Astrocyte (in vitro differentiated cells and primary cell): ENCODE results near the gene PLCH2.

ENCODE experiments used
- EZH2 ChIP-seq: IDR thresholded peaks from 2 replicates; pipeline ENCODE4 v1.6.1; 2012; ENCODE audit warnings: mild to moderate bottlenecking, low read length, inconsistent platforms; ENCODE audit not compliant: insufficient read depth
- TF ChIP-seq, protein P1 (sequence below): IDR thresholded peaks from 2 replicates; pipeline ENCODE4 v1.5.1; 2011; ENCODE audit warnings: low read depth, mild to moderate bottlenecking, inconsistent platforms, low read length, moderate library complexity; ENCODE audit not compliant: insufficient read depth

DNA sequence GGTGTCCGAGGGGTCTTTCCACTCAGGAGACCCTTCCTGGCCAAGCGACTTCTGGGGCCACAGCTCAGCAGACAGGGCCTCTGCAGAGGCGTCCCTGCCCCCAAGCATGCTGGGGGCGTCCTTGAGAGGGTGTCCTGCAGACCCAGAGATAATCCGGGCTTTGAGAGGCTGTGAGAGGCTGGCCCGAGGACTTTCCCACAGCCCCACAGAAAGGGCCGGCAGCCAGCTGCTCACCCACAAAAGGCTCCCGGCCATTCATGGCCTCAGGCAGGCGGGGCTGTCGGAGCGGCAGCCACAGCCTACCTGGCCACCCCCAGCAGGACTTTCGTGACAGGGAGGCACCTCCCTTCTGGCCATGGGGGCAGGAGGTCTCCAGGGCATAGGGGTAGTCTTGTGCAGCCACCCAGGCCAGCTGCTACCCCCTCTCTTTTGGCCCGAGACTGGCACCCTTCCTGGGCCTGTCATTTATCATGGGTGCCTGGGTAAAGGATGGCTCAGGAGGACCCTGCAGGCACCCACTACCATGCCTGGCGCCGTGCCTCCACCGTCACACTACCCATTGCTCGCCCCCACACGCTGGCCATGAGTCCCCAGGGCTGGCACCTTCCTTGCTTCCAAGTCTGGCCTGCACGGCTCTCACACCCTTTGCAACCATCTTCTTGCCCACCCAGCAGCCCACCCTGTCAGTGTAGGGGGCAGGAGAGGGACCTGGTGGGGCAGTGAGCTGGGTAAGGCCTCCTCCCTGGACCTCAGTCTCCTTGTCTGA lies 69.0 kb downstream of the PLCH2 start:
- TF ChIP-seq, protein P1, sequence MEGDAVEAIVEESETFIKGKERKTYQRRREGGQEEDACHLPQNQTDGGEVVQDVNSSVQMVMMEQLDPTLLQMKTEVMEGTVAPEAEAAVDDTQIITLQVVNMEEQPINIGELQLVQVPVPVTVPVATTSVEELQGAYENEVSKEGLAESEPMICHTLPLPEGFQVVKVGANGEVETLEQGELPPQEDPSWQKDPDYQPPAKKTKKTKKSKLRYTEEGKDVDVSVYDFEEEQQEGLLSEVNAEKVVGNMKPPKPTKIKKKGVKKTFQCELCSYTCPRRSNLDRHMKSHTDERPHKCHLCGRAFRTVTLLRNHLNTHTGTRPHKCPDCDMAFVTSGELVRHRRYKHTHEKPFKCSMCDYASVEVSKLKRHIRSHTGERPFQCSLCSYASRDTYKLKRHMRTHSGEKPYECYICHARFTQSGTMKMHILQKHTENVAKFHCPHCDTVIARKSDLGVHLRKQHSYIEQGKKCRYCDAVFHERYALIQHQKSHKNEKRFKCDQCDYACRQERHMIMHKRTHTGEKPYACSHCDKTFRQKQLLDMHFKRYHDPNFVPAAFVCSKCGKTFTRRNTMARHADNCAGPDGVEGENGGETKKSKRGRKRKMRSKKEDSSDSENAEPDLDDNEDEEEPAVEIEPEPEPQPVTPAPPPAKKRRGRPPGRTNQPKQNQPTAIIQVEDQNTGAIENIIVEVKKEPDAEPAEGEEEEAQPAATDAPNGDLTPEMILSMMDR, result no peak
- TF ChIP-seq EZH2, result no peak
